Activated naive CD8-positive, alpha-beta T cell (primary cell): ENCODE data around the gene CDK5RAP2.

Experiments used
- H3K27ac Mint-ChIP-seq: one replicate; pipeline ENCODE4 v1.8.0; 2021; ENCODE audit warnings: mixed read lengths
- H3K27me3 Mint-ChIP-seq: one replicate; pipeline ENCODE4 v1.8.0; 2021; ENCODE audit warnings: mixed read lengths
- H3K36me3 Mint-ChIP-seq: one replicate; pipeline ENCODE4 v1.8.0; 2021; ENCODE audit warnings: mixed read lengths
- H3K4me1 Mint-ChIP-seq: one replicate; pipeline ENCODE4 v1.8.0; 2021; ENCODE audit warnings: low read depth, mixed read lengths
- H3K4me3 Mint-ChIP-seq: one replicate; pipeline ENCODE4 v1.8.0; 2021; ENCODE audit warnings: mild to moderate bottlenecking, mixed read lengths
- H3K9me3 Mint-ChIP-seq: one replicate; pipeline ENCODE4 v1.8.0; 2021; ENCODE audit warnings: low read depth, mixed read lengths

The CDK5RAP2 gene

DNA sequence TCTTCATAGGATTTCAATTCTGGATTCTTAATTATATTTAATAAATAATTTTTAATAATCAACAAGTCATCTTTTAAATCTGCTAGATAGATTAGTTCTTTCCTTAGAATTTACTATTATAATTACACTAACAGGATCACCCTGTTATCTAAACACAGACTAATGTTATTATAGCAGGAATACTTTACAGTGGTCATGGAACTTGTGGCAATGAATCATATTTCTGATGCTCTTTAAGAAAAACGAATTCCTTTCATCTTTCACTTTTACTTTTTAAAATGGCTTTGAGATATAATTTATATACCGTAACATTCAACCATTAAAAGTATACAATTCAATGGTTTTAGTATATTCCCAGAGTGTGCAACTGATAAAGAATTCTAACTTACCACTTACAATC lies 29.7 kb upstream of the CDK5RAP2 start:
- no peak overlapping the region for H3K4me3 Mint-ChIP-seq
- H3K4me1 Mint-ChIP-seq = no peaks in the 10 kb centered on the region
- no peak overlapping the region for H3K27ac Mint-ChIP-seq
- H3K27me3 Mint-ChIP-seq = no peaks in the 10 kb centered on the region
- peaks cover 25% of the 10 kb centered on the region for H3K36me3 Mint-ChIP-seq
- H3K9me3 Mint-ChIP-seq = no peaks in the 10 kb centered on the region

GRCh38 chr9:120608421-120608820 lies 28.5 kb upstream of the CDK5RAP2 start:
- Mint-ChIP-seq H3K4me1 (no peaks in the 10 kb centered on the region), H3K4me3 (no peak overlapping the region), H3K9me3 (no peaks in the 10 kb centered on the region), H3K27me3 (no peaks in the 10 kb centered on the region), H3K36me3 (peaks cover 25% of the 10 kb centered on the region), H3K27ac (no peak overlapping the region)

DNA sequence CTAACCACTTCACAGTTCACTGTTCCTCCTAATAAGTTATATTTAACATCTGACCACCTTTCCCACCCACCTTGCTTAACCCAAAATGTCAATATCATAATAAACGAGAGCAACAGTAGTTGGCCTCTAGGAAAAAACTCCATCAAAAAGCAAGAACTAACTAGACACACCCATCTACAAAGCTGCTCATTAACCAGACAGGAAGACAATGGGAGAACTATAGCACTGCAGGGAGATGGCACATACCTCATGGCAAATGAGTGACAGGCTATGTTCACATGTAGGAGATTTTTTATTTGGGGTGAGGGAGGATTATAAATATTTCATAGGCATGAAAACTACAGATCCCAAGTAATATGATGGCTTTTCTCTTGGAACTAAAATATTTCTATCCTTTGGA lies 23.6 kb upstream of the CDK5RAP2 start:
- H3K27me3 Mint-ChIP-seq = no peaks in the 10 kb centered on the region
- peaks cover 13% of the 10 kb centered on the region for H3K36me3 Mint-ChIP-seq
- no peak overlapping the region for H3K27ac Mint-ChIP-seq
- H3K4me3 Mint-ChIP-seq = no peak overlapping the region
- no peaks in the 10 kb centered on the region for H3K4me1 Mint-ChIP-seq
- no peaks in the 10 kb centered on the region for H3K9me3 Mint-ChIP-seq

- Mint-ChIP-seq H3K4me3 (no peak overlapping the region), H3K4me1 (no peaks in the 10 kb centered on the region), H3K27me3 (no peaks in the 10 kb centered on the region), H3K36me3 (peaks cover 9% of the 10 kb centered on the region), H3K9me3 (no peaks in the 10 kb centered on the region), H3K27ac (no peak overlapping the region)
These were observed 23.0 kb upstream of the CDK5RAP2 start for GRCh38 chr9:120603010-120603409.

- H3K27me3 Mint-ChIP-seq = no peaks in the 10 kb centered on the region
- H3K27ac Mint-ChIP-seq = no peak overlapping the region
- H3K4me1 Mint-ChIP-seq = no peaks in the 10 kb centered on the region
These were observed 13.9 kb upstream of the CDK5RAP2 start for GRCh38 chr9:120593955-120594277.

GRCh38 chr9:120593250-120593954 lies 13.4 kb upstream of the CDK5RAP2 start:
- Mint-ChIP-seq H3K4me1 (no peaks in the 10 kb centered on the region), H3K4me3 (no peak overlapping the region), H3K9me3 (no peaks in the 10 kb centered on the region), H3K27ac (no peak overlapping the region), H3K27me3 (no peaks in the 10 kb centered on the region), H3K36me3 (no peaks in the 10 kb centered on the region)

More at GRCh38 chr9:120593955-120594277, 13.9 kb upstream of the CDK5RAP2 start:
- no peak overlapping the region for H3K4me3 Mint-ChIP-seq
- H3K36me3 Mint-ChIP-seq = no peaks in the 10 kb centered on the region
- H3K9me3 Mint-ChIP-seq = no peaks in the 10 kb centered on the region

DNA sequence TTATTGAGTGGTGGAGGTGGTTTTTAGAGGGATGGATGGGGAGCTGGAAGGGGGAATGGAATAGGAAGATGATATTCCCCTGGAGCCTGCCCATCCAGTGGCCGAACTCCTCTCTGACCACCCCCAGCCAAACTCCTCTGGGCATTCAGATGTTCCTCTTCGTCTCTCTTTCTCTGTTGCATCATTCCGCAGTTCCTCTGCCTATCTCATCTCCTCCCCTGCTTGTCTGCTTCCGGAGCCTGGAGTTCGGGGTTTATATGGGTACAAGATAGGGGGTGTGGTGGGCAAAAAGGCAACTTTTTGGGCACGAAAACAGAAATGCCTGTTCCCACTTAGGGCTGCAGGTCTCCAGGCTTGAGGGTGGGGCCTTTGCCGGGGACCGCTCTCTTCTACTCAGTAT lies 12.2 kb upstream of the CDK5RAP2 start:
- Mint-ChIP-seq H3K36me3 (no peaks in the 10 kb centered on the region), H3K9me3 (no peaks in the 10 kb centered on the region), H3K4me3 (no peak overlapping the region), H3K27me3 (no peaks in the 10 kb centered on the region), H3K27ac (no peak overlapping the region), H3K4me1 (no peaks in the 10 kb centered on the region)

GRCh38 chr9:120587328-120587727 lies 7.4 kb upstream of the CDK5RAP2 start:
- Mint-ChIP-seq H3K27me3 (no peaks in the 10 kb centered on the region), H3K36me3 (no peaks in the 10 kb centered on the region), H3K4me1 (peaks cover 3% of the 10 kb centered on the region), H3K9me3 (no peaks in the 10 kb centered on the region), H3K4me3 (no peak overlapping the region), H3K27ac (no peak overlapping the region)

GRCh38 chr9:120583958-120584369 lies 4.0 kb upstream of the CDK5RAP2 start:
- Mint-ChIP-seq H3K27ac (no peak overlapping the region), H3K36me3 (no peaks in the 10 kb centered on the region), H3K4me3 (no peak overlapping the region), H3K9me3 (no peaks in the 10 kb centered on the region), H3K4me1 (peaks cover 29% of the 10 kb centered on the region), H3K27me3 (no peaks in the 10 kb centered on the region)

DNA sequence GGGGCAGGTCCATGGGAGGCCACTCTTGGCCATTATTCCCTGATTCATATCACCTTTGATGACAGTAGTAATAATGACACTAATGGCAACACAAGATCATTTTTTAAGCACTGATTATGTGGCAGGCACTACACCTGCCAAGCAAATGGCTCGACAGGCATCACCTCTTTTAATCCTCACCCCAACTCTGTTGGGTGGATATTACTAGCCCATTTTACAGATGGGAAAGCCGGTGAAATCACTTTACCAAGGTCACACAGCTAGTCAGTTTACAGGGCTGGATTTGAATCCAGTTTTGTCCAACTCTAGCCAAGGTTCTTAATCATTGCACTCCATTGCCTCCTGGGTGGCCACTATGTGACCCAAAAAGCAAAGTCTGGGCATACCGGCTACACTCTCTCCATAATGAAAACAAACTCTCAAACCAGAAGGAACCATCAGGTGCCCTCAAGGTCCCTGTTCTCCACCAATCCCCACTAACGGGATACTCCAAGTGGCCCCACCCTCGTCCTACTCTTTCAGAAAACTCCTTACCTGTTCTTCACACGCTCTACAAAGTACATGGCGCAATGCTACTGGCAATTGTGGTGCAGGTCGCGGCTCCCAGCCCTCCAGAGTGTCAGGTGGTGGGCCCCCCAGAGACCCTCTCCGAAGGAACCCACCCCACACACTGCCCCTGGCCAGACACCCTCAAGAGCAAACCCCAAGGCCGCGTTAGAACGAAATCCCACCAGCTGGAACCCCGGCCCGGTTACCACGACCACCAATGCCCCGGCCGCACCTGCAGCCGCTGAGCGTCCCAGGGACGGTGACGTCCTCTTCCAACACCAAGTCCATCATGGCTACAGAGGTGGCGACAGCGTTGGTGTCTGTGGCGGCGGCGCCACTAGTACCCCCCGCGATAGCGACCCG lies 572 bp downstream of the CDK5RAP2 start:
- Mint-ChIP-seq H3K27me3 (no peaks in the 10 kb centered on the region), H3K27ac (peak overlapping the region; percentile 92), H3K9me3 (no peaks in the 10 kb centered on the region), H3K4me1 (peaks cover 57% of the 10 kb centered on the region), H3K36me3 (no peaks in the 10 kb centered on the region), H3K4me3 (peak overlapping the region; percentile 95)

DNA sequence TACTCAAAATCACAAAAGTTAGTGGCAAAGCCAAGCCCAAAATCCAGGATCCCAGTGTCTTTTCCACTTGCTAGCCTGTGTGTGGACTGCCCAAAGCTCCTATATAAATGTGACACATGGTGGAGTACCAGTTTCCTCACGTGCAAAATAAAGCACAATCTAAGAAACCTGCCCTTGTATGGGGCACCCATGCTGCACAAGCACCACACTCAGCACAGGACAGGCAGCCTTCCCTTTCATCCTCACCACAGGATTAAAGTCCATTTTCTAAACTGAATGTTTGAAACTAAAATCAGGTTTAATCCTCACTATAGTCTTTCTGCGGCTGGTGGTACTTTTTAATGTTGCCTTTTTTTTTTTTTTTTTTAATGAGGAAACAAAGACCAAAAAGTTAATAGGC lies 5.5 kb downstream of the CDK5RAP2 start:
- Mint-ChIP-seq H3K36me3 (peaks cover 3% of the 10 kb centered on the region), H3K27ac (no peak overlapping the region), H3K4me3 (no peak overlapping the region), H3K9me3 (no peaks in the 10 kb centered on the region), H3K4me1 (peaks cover 40% of the 10 kb centered on the region), H3K27me3 (no peaks in the 10 kb centered on the region)

DNA sequence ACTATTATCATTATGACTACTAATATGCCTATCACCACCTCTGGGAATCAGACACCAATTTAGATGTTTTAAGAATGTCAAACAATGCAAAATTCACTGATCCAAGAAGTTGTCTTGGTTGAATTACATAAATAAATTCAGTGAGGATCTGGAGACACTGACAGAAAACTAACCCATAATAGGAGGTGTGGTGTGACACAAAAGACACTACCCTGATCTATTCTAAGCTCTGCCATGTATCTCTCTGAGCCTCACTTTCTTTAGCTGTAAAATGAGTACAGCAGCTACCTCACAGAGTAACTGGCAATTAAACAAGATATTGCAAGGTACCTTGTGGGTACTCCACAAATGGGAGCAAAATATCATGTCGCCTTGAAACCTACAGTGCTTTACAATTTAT lies 7.5 kb downstream of the CDK5RAP2 start:
- Mint-ChIP-seq H3K4me1 (peaks cover 24% of the 10 kb centered on the region), H3K4me3 (no peak overlapping the region), H3K9me3 (no peaks in the 10 kb centered on the region), H3K27me3 (no peaks in the 10 kb centered on the region), H3K36me3 (peaks cover 4% of the 10 kb centered on the region), H3K27ac (no peak overlapping the region)

DNA sequence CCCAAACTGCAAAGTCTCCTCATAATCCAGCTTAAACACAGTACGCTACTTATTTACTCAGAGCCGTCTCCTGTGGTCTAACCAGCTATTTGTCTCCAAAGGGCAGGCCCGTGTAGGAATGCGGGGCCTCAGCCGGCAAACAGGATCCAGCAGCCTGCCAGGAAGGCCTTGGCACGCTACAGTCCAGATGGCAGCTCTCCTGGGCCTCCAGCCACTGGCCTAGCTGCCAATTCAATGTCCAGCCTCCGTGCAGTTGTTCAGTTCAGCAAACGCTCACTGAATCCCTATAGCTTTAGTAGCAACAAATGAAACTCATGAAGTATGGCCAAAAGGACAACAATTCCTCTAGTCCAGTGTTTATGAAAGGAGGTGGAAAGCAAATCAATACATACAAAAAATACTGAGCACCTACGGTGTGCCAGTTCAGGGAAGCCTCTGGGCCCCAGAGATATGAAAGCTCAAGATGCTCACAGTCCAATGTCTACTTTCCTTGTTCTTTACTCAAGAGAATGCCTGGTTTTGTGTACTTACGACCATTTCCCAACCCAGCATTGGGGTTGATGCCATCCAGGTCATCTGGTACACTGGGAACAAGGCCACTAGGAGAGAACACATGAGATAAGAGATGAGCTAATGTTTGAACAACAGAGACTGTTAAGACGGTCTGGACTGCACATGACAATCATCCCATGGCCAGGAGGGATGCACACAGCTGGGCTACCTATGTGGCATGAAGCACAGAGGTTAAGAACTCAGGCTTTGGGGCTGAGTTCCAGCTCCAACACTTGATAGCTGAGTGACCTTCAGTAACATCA lies 8.3 kb downstream of the CDK5RAP2 start:
- no peak overlapping the region for H3K27ac Mint-ChIP-seq
- peaks cover 5% of the 10 kb centered on the region for H3K36me3 Mint-ChIP-seq
- no peaks in the 10 kb centered on the region for H3K27me3 Mint-ChIP-seq
- H3K4me3 Mint-ChIP-seq = no peak overlapping the region
- H3K9me3 Mint-ChIP-seq = no peaks in the 10 kb centered on the region
- H3K4me1 Mint-ChIP-seq = peaks cover 17% of the 10 kb centered on the region

GRCh38 chr9:120570296-120570695 lies 9.7 kb downstream of the CDK5RAP2 start:
- Mint-ChIP-seq H3K36me3 (peaks cover 8% of the 10 kb centered on the region), H3K27me3 (no peaks in the 10 kb centered on the region), H3K27ac (no peak overlapping the region), H3K9me3 (no peaks in the 10 kb centered on the region), H3K4me1 (peaks cover 6% of the 10 kb centered on the region), H3K4me3 (no peak overlapping the region)

- no peaks in the 10 kb centered on the region for H3K27me3 Mint-ChIP-seq
- H3K4me3 Mint-ChIP-seq = no peak overlapping the region
- peaks cover 5% of the 10 kb centered on the region for H3K4me1 Mint-ChIP-seq
- peaks cover 11% of the 10 kb centered on the region for H3K36me3 Mint-ChIP-seq
- H3K27ac Mint-ChIP-seq = no peak overlapping the region
- no peaks in the 10 kb centered on the region for H3K9me3 Mint-ChIP-seq
These were observed 10.4 kb downstream of the CDK5RAP2 start for GRCh38 chr9:120569556-120569955.
